Motor neuron (in vitro differentiated cells): Measurements from ENCODE around the gene NFKB2. TPM values are rescaled to one million over a fixed set of nuclear protein-coding genes. Genes with fewer than 3 reads are reported as not detected.
A peak's percentile ranks its signal among the peaks of the same experiment; 100 is the strongest.

Source experiments
- ATAC-seq, 8 experiments: fragments of 200-7000 bp; cut with Tn5 transposase; replicated peaks in 6 of 8; 2 replicates each; pipeline ENCODE4 v1.8.0; 2021; ENCODE audit warnings: mild to moderate bottlenecking in 8 of 8, moderate library complexity in 8 of 8
- H3K27ac ChIP-seq, 2 donors: fragments of 250-450 bp; sonication (Bioruptor Pico); 2 replicates each; pipeline ENCODE4 v1.9.0; 2021; ENCODE audit warnings: antibody characterized with exemption in 2 of 2, mild to moderate bottlenecking in 2 of 2, moderate library complexity in 1 of 2
- H3K4me1 ChIP-seq, 2 donors: fragments of 250-450 bp; sonication (Bioruptor Pico); replicated peaks in 1 of 2; 2 replicates each; pipeline ENCODE4 v1.6.1; 2021; ENCODE audit warnings: antibody characterized with exemption in 2 of 2, mild to moderate bottlenecking in 2 of 2, moderate library complexity in 1 of 2
- H3K4me3 ChIP-seq, 5 donors: fragments of 250-450 bp; sonication (Bioruptor Pico); 2 replicates each; pipeline ENCODE4 v1.9.0; 2021; ENCODE audit warnings: antibody characterized with exemption in 5 of 5, mild to moderate bottlenecking in 5 of 5, moderate library complexity in 4 of 5
- WGBS, 10 experiments: fragments of 450-650 bp; shearing (Covaris generic); methylation state at CpG; one replicate each; pipeline ENCODE4 v1.0.0; 2022; 5-methylcytosine and 5-hydroxymethylcytosine counted together
- in situ Hi-C, 9 experiments: fragments of 400-800 bp; cut with MboI; loops; one replicate each; pipeline ENCODE4 v1.15.0; 2021; ENCODE audit warnings: low sequenced_read_pairs in 9 of 9, low pct_unique_long_range_greater_than_20kb in 2 of 9; ENCODE audit not compliant: unreplicated experiment in 9 of 9
- total RNA-seq, 8 experiments: library from RNA; unstranded; fragments of 300-600 nt; gene quantifications; 2 replicates each; pipeline versions ENCODE4 v1.2.3 to v1.2.4, GENCODE V29; 2022

NFKB2 gene
- total RNA-seq = 10 to 100 TPM in 5 of 8 experiments, 1 to 10 TPM in 3; 5.2 to 38.8 (median 11.8) TPM

GRCh38 chr10:102395400-102396316 lies at the start of gene NFKB2:
TSS of gene NFKB2 (plus strand) at chr10:102395705. CDS start at chr10:102395960, 255 bp downstream.
- no CpG with 5 or more reads among the region's 42 CpGs for WGBS, 10 experiments
- Histone ChIP-seq H3K27ac (peak within 1 kb of the TSS in 1 of 2 donors; percentile 25), H3K4me1 (peaks cover 6 to 8% of the 10 kb centered on the region in 2 donors), H3K4me3 (peak within 1 kb of the TSS; percentile 37 to 77 (median 61))
- in situ Hi-C loops = loop anchor here in 2 of 9 experiments (25.0 kb wide), 1 partner anchor 192 kb away; no protein-coding TSS in a partner anchor
- ATAC-seq = peak; percentile 15 to 44 (median 23)

GRCh38 chr10:102347236-102347828 lies 48.2 kb upstream of the NFKB2 start:
- no peak overlapping the region for H3K4me3 ChIP-seq
- in situ Hi-C loops = loop anchor here in 1 of 9 experiments (25.0 kb wide), 1 partner anchor 110 kb away; the partner anchor contains the start of genes ELOVL3, GBF1 and PITX3
- peak in 3 of 8 experiments; percentile 69 to 76 (median 69) for ATAC-seq
- peaks cover 0 to under 1% of the 10 kb centered on the region in 2 donors for H3K4me1 ChIP-seq
- no peak overlapping the region for H3K27ac ChIP-seq
- 20 to 80% (median 65%) methylated on average over 1 to 2 of the region's 2 CpGs; no CpG with 5 or more reads in 5 of the 10 experiments for WGBS, 10 experiments

GRCh38 chr10:102352066-102352715 lies 43.3 kb upstream of the NFKB2 start:
- ATAC-seq = peak in 6 of 8 experiments; percentile 31 to 93 (median 64)
- in situ Hi-C loops = loop anchor here in 5 of 9 experiments (10.0 to 25.0 kb wide), 3 partner anchors 90 to 117 kb away; partner anchors contain the start of genes ELOVL3 (in 3 of the 5), GBF1 (in 3 of the 5) and PITX3 (in 3 of the 5)
- 60 to 100% (median 100%) methylated on average over 1 to 4 of the region's 7 CpGs; no CpG with 5 or more reads in 1 of the 10 experiments for WGBS, 10 experiments
- Histone ChIP-seq H3K4me1 (no peaks in the 10 kb centered on the region), H3K4me3 (no peak overlapping the region), H3K27ac (no peak overlapping the region)

GRCh38 chr10:102354451-102354850 lies 41.1 kb upstream of the NFKB2 start:
- ATAC-seq = no peak

GRCh38 chr10:102358712-102359382 lies 36.7 kb upstream of the NFKB2 start:
- Histone ChIP-seq H3K4me3 (no peak overlapping the region), H3K4me1 (no peaks in the 10 kb centered on the region), H3K27ac (no peak overlapping the region)
- no peak for ATAC-seq
- 80 to 100% (median 100%) methylated on average over 1 to 4 of the region's 4 CpGs; no CpG with 5 or more reads in 5 of the 10 experiments for WGBS, 10 experiments
- in situ Hi-C loops = loop anchor here in 5 of 9 experiments (10.0 to 25.0 kb wide), 3 partner anchors 97 to 124 kb away; partner anchors contain the start of genes ELOVL3 (in 3 of the 5), GBF1 (in 3 of the 5) and PITX3 (in 3 of the 5)

More at GRCh38 chr10:102354451-102354850, 41.1 kb upstream of the NFKB2 start:
- Histone ChIP-seq H3K4me3 (no peak overlapping the region), H3K4me1 (no peaks in the 10 kb centered on the region), H3K27ac (no peak overlapping the region)
- 31 to 100% (median 91%) methylated on average over 1 to 3 of the region's 3 CpGs; no CpG with 5 or more reads in 2 of the 10 experiments for WGBS, 10 experiments
- in situ Hi-C loops = loop anchor here in 5 of 9 experiments (10.0 to 25.0 kb wide), 3 partner anchors 92 to 120 kb away; partner anchors contain the start of genes ELOVL3 (in 3 of the 5), GBF1 (in 3 of the 5) and PITX3 (in 3 of the 5)

GRCh38 chr10:102367441-102367840 lies 28.1 kb upstream of the NFKB2 start:
- H3K4me3 ChIP-seq = no peak overlapping the region
- ATAC-seq = no peak
- in situ Hi-C loops = loop anchor here in 4 of 9 experiments (25.0 kb wide), 2 partner anchors 105 to 130 kb away; partner anchors contain the start of genes ELOVL3 (in 3 of the 4), GBF1 (in 3 of the 4) and PITX3 (in 3 of the 4)
- no peaks in the 10 kb centered on the region for H3K4me1 ChIP-seq
- no peak overlapping the region for H3K27ac ChIP-seq
- 100% methylated on average over 1 of the region's 1 CpG; no CpG with 5 or more reads in 8 of the 10 experiments for WGBS, 10 experiments

- ATAC-seq = no peak
- Histone ChIP-seq H3K4me1 (no peaks in the 10 kb centered on the region), H3K27ac (no peak overlapping the region), H3K4me3 (no peak overlapping the region)
- 53 to 100% (median 87%) methylated on average over 1 to 3 of the region's 3 CpGs; no CpG with 5 or more reads in 2 of the 10 experiments for WGBS, 10 experiments
- in situ Hi-C loops = loop anchor here in 4 of 9 experiments (25.0 kb wide), 2 partner anchors 106 to 131 kb away; partner anchors contain the start of genes ELOVL3 (in 3 of the 4), GBF1 (in 3 of the 4) and PITX3 (in 3 of the 4)
These were observed 27.4 kb upstream of the NFKB2 start for GRCh38 chr10:102368077-102368476.

- H3K4me1 ChIP-seq = no peaks in the 10 kb centered on the region
- ATAC-seq = no peak
- in situ Hi-C loops = loop anchor here in 4 of 9 experiments (25.0 kb wide), 2 partner anchors 109 to 134 kb away; partner anchors contain the start of genes ELOVL3 (in 3 of the 4), GBF1 (in 3 of the 4) and PITX3 (in 3 of the 4)
- no peak overlapping the region for H3K4me3 ChIP-seq
- H3K27ac ChIP-seq = no peak overlapping the region
- WGBS, 10 experiments = 83 to 100% (median 94%) methylated on average over 1 to 2 of the region's 2 CpGs; no CpG with 5 or more reads in 5 of the 10 experiments
These were observed 24.2 kb upstream of the NFKB2 start for GRCh38 chr10:102371295-102371694.

- in situ Hi-C loops = loop anchor here in 2 of 9 experiments (25.0 kb wide), 1 partner anchor 212 kb away; no protein-coding TSS in a partner anchor
- 50 to 100% (median 94%) methylated on average over 1 to 6 of the region's 7 CpGs; no CpG with 5 or more reads in 5 of the 10 experiments for WGBS, 10 experiments
- peak in 3 of 8 experiments; percentile 14 to 37 (median 18) for ATAC-seq
- Histone ChIP-seq H3K4me3 (no peak overlapping the region), H3K4me1 (no peaks in the 10 kb centered on the region), H3K27ac (no peak overlapping the region)
These were observed 20.3 kb upstream of the NFKB2 start for GRCh38 chr10:102375250-102375649.

- 75 to 100% (median 100%) methylated on average over 1 to 2 of the region's 2 CpGs; no CpG with 5 or more reads in 5 of the 10 experiments for WGBS, 10 experiments
- no peak overlapping the region for H3K27ac ChIP-seq
- in situ Hi-C loops = loop anchor here in 2 of 9 experiments (25.0 kb wide), 1 partner anchor 211 kb away; no protein-coding TSS in a partner anchor
- no peak overlapping the region for H3K4me3 ChIP-seq
- ATAC-seq = no peak
- no peaks in the 10 kb centered on the region for H3K4me1 ChIP-seq
These were observed 19.6 kb upstream of the NFKB2 start for GRCh38 chr10:102375867-102376266.

GRCh38 chr10:102376901-102377300 lies 18.6 kb upstream of the NFKB2 start:
- ATAC-seq = no peak

More at GRCh38 chr10:102376901-102377300, 18.6 kb upstream of the NFKB2 start:
- in situ Hi-C loops = loop anchor here in 2 of 9 experiments (25.0 kb wide), 1 partner anchor 210 kb away; no protein-coding TSS in a partner anchor
- Histone ChIP-seq H3K4me3 (no peak overlapping the region), H3K27ac (no peak overlapping the region), H3K4me1 (no peaks in the 10 kb centered on the region)
- 87 to 100% (median 94%) methylated on average over 1 to 8 of the region's 12 CpGs; no CpG with 5 or more reads in 4 of the 10 experiments for WGBS, 10 experiments
